Embryonic facial prominence (tissue), 1 donor: ENCODE data around the gene IRX5.

Source experiments
- DNase-seq: peaks from one replicate; pipeline ENCODE4 v3.0.0-alpha.2; 2016; ENCODE audit errors: extremely low spot score

IRX5 gene

GRCh38 chr16:54931120-54932014 lies 702 bp downstream of the IRX5 start:
- DNase-seq = no peak

DNA sequence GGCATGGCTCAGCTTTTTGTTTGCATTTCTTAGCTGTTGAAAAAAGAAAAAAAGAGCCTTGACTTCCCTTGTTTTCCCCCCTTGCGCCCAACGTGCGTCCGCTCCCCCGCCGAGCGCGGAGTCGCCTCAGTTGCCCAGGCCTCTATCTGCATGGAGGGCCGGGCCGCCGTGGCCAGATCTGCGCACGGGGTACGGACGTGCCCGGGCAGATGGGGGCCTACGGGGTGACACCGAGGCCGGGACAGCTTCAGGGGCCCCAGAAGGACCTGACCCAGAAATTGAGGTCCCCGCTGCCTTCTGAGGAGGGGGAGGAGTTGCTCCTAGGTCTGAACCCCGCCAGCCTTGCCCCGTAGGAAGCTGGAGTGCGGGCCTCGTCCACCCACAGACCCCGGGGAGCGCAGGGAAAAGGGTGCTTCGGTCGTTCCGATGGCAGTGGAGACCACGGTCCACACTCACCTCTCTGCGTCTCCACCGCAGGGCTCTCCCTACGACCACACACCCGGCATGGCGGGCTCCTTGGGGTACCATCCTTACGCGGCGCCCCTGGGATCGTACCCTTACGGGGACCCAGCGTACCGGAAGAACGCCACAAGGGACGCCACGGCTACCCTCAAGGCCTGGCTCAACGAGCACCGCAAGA lies 1.5 kb downstream of the IRX5 start:
- DNase-seq = no peak

- DNase-seq = no peak
These were observed 2.1 kb downstream of the IRX5 start for GRCh38 chr16:54932737-54933254.

DNA sequence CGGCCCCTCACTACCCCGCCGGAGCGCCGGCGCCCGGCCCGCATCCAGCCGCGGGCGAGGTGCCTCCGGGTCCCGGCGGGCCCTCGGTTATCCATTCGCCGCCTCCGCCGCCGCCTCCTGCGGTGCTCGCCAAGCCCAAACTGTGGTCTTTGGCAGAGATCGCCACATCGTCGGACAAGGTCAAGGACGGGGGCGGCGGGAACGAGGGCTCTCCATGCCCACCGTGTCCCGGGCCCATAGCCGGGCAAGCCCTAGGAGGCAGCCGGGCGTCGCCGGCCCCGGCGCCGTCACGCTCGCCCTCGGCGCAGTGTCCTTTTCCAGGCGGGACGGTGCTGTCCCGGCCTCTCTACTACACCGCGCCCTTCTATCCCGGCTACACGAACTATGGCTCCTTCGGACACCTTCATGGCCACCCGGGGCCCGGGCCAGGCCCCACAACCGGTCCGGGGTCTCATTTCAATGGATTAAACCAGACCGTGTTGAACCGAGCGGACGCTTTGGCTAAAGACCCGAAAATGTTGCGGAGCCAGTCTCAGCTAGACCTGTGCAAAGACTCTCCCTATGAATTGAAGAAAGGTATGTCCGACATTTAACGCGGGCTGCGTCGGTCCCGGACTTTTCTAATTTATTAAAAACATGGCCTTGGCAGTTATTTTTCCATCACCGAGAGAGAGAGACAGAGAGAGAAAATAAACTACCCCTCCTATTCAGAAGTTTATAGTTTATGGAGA lies 2.8 kb downstream of the IRX5 start:
- DNase-seq = no peak

DNA sequence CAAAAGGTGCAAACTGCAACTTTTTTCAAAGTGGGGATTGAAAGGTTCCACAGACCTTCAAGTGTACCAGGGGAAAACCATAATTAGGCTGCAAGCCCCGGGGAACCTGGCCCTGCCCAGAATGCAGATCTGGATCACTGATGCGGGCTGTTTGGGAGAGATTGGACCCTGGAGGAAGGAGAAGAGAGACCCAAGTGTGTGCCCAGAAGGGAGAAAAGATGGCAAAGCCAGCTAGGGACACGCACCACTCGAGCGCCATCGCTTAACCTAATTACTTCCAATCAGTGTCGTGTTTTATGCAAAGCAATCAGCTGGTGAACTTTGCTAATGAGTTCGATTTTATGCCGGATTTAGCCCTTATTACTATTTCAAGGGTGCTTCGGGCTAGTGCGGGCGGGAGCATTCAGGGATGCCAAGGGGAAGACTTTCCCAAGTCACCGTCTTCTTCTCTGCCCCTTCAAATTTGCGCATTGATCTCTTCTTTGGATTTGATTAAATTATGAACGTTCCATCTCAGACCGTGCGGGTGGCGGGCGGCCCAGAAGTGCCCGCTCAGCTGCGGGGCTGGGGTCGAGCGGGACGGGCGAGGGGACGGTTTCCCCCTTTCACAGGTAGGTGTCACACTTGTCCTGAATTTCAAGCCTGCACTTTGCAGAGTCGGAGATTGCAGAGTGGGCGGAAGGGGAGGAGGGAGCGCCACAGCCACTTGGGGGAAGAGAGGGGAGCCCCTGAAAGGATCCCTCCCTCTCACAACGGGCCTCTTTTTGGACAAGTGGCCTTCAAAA lies 4.0 kb downstream of the IRX5 start:
- no peak for DNase-seq

GRCh38 chr16:54935266-54935968 lies 4.8 kb downstream of the IRX5 start:
- no peak for DNase-seq

GRCh38 chr16:54936201-54936978 lies 5.7 kb downstream of the IRX5 start:
- DNase-seq = no peak

GRCh38 chr16:54936979-54937670 lies 6.5 kb downstream of the IRX5 start:
- no peak for DNase-seq

DNA sequence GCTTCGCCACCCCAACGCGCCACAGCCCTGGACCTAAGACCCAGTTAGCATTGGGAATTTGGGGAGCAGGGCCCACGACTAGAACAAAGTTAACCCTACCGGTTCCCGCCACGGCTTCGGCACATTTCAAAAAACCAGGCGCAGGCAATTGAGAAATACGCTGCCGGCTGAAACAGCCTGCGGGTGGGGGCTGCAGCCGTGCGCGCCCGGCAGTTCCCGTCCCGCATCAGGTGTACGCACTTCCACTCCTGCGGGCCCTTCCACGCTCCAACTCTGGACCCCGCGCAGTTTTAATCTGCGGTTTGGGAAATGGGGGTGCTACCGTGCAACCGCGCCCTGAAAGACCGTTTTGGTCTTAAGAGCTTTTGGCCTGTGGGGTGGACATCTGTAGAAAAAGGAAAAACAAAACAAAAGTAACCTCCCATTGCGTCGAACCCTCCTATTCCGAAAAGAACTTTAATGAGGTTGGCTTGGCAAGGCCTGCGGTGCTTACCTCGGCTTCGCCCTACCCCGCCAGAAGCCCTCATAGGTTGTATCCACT lies 7.1 kb downstream of the IRX5 start:
- no peak for DNase-seq

- no peak for DNase-seq
These were observed 7.8 kb downstream of the IRX5 start for GRCh38 chr16:54938212-54939028.

GRCh38 chr16:54939029-54939346 lies 8.3 kb downstream of the IRX5 start:
- no peak for DNase-seq

DNA sequence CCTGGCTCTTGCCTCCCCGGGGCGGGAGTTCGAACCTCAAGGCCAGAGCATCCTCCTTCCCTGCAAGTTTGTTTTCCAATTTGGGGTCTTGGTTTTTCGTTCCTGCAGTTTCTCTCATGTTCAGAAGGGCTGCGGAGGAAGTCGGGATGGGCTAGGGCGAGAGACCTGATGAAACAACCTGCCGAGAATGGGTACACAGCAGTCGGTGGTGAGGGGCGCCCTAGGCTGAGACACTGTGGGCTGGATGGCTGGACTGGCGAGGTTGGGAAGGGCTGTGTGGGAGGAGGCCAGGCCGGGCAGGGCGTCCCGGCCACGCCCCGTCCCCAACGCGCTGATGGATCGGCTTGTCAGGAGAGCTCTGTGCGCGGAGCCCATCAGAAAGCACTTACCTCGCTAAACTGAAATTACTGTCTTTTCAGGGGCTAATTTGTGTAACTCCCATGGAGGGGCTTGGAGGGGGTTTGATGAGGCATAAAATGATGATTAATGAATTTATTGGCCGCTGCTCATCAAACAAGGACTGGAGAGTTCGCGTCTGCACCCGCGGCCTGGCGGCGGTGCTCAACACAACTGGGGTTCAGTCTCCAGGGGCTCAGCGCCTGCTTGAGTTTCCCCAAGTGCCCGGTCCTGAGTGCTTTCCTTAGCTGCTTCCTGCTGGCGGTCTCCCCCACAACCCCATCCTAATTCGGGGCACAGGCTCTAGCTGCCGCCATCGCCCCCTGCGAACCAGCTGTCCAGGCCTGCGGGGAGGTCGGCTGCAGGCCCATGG lies 9.0 kb downstream of the IRX5 start:
- DNase-seq = no peak

DNA sequence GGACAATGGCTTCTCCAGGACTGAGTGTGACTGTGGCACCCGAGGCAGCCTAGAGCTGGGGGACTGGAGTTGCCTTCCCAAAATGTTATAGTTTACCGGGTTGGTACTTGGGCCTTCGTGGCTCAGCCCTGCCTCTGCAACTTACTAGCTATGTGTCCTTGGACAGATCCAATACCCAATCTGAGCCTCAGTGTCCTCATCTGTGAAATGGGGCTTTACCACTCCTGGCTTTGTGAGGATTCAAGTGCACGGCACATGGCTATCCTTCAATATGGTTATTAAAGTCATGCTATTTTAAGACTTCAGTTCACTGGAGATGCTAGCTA lies 9.6 kb downstream of the IRX5 start:
- DNase-seq = no peak

- no peak for DNase-seq
These were observed 11.8 kb downstream of the IRX5 start for GRCh38 chr16:54942353-54942943.

DNA sequence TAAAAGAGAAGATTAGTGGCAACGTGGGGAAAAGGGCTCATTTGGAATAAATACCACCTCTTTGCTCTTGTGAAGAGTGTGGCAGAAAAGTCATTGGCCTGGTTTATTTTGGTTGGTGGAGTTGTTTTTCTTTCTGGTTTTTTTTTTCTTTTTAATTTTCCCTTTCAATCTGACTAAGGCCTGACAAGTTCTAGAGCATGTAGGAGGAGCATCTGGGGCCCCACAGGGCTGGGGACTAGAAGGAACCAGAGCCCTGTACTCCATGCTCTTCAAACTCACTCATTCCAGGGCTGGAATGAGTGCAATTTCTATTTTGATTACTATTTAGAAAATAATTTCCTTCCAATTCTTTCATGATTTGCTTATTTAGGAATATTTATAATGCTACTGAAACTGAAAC lies 13.3 kb downstream of the IRX5 start:
- DNase-seq = no peak

DNA sequence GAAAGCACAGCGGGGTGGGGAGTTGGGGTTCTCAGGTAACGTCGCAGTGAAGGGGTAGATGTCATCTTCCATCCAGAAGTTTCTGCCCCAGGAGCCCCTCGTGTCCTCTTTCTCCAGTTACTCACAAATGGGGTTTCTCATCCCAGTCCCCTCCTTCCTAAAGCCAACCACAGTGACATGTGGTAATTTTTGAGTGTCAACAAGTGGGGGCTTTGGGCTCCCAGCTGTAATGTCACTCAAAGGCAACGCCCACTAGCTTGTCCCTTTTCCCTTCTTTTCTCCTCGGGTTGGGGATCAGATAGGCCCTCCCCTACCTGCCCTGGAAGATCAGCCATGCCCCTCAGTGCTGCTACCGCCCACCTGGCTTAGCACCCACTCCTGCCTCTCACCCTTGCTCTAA lies 14.4 kb downstream of the IRX5 start:
- DNase-seq = no peak

GRCh38 chr16:54946909-54947308 lies 16.2 kb downstream of the IRX5 start:
- DNase-seq = no peak

- no peak for DNase-seq
These were observed 17.0 kb downstream of the IRX5 start for GRCh38 chr16:54947616-54948015.
